GM10847 (cell line): ENCODE measurements around the gene INTS11.

Experiments used
- POLR2A ChIP-seq: IDR thresholded peaks from 2 replicates; pipeline ENCODE4 v1.6.1; 2011; ENCODE audit not compliant: insufficient read length; ENCODE audit errors: extremely low read depth

The INTS11 gene

DNA sequence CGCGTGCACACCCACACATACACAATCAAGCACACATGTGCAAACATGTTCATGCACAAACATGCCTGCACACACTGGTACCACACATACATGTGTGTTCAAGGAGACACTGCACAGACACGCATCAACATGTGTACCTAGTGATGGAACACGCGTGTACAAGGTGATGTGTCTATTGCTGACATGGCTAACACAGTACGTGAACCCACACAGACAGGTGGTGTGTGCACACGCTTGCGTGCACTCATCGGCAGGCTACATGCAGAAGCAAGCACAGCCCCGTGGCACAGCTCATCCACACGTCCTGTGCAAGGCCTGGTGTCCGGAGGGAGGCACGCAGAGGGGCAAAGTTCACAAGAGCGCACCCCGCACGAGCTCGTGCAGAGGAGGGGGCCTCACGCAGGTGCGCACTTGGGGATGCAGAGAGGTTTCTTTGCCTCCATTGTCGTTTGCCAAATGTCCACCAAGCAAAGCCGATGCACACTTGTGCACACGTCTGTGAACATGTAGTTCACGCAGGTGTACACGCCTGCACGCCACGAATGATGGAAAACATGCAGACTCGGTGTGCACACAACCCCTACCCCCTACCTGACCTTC is 17.7 kb downstream of the INTS11 start:
- TF ChIP-seq POLR2A: no peak

DNA sequence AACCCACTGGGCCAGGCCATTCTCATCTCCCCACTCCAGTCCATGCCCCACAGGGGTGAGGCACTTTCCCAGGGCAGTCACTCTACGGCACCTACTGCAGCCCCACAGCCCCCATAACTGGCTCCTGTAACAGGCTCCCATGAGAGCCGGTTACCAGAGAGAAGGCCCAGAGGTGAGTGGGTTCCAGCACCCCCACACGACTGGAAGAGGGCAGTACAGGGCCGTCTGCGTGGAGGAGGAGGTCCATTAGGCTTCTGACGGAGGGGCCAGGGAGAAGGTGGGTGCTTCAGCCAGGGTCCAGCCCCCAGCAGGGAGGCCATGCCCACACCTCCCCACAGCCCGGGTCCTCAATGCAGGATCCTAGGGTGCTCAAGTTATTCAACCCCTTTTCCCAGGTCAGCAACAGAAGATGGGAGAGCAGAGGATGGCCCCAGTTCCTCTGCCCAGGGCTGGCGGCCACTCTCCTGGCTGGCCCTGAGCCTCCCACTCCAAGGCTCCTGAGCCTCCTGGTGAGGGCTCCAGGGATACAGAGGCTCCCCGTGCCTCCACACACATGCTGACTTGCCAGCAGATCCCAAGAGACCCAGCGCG is 18.3 kb downstream of the INTS11 start:
- no peak for TF ChIP-seq POLR2A

DNA sequence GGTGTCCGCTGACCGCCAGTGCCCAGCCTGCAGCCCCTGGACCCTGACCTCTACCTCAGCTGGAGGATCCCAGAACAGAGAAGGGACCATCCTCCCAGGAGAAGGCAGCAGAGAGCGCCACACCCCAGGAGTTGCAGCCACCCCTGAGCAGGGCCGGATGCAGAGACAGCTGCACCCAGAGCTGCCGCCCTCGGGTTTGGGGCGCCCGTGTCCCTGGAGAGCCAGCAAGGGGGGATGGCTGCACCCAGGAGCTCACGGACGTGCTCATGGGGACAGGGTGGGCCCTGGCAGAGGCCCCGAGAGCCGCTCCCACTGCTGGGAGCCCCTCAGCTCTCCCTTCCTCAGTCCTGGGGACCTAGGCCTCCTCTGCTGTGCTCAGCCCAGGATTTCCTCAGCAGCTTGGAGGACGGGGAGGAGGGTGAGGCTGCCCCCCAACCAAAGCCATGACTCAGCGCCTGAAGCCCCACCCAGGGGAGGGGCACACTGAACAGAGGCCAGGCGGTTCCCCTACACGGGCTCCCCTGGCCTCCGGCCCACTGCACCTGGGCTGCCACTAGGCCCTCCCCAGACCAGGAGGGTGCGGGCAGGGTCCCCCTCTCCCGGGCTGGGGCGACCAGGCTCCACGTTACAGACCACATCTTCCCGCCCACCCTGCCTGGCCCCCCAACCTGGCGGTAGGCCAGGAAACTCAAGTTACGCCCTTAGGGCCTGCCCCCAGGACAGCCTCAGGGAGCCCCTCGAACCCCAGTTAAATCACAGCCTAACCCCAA is 19.0 kb downstream of the INTS11 start:
- TF ChIP-seq POLR2A: peak; percentile 13

DNA sequence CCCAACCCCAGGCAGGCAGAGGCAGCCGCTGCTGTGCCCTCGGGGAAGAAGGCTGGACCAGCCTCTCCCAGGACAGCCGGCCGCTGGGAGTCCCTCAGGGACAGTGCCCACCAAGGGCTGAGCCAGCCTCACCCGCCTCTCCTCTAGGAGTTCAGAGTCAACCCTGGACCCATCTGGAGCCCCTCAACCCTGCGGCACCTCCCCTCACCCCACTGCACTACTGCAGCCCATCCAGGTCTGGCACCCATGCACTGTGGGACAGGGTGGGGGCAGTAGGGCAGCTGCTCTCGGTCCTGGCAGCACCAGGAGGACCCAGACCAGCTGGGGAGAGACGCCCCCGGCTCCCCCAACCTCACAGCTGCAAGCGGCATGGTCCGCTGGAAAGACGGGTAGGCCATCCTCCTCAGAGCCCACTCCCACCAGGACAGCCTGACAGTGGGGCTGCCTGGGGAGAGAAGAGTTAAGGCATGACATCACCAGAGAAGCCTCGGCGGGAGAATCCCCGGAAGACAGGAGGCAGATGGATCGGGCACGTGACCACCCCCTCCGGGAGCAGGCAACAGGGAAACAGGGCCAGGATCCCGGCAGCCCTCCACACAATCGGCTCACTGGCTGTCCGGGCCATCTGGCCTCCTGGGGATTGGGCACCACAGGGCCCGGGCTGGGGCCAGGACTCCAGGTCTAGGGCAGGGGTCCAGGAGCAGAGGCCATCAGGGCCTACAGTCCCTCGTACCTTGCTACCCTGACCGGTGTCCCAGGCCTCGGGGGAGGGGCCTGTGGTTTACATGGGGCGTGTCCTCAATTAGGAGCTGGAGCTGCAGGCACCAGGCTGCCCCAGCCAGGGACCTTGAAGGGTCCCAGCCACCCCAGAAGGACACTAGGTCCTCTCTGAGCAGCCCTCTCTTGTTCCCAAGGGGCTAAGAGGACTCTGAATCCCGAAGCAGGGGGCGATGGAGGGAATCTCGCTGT is 19.8 kb downstream of the INTS11 start:
- TF ChIP-seq POLR2A: no peak

DNA sequence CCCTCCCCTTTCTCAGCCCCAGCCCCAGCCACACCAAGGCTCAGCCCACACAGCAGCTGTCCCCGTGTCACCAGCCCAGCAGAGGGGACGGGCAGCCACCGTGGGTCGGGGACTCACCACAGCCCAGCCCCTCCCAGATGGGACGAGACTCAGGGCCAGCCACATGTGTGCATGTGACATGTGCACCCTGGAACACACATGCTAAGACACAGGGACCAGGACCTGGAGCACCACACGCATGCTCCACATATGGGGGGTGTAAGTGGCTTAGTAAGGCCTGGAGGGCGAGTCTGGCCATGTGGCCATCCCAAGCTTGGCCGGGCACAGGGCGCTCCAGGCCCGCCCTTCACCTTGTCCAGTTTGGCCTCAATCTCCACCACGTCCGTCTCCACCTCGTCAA is 20.7 kb downstream of the INTS11 start:
- TF ChIP-seq POLR2A: no peak

DNA sequence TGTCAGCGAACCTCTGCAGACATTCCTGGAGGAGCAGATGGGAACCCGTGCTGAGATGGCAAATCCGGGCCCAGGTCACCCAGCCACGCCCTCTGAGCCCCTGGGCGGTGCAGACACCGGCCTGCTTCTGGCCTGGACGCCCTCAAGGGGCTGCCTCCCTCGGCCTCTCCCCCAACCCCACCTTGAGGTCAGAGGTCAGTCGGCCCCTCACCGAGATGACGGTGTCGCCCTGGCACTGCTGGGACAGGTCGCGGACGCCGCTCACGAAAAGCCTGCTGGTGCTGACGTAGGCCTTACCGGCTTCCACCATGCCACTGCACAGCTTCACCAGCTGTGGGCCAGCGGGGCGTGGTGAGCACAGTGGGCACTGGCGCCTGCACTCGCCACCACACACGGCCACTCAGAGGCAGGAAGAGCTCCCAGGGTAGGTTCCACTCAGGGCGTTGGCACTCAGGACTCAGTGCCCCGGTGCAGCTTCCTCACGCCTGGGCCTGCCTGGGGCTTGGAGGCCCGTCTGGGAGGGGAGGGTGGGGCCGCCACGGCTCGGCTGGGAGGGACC is 21.4 kb downstream of the INTS11 start:
- TF ChIP-seq POLR2A: no peak

DNA sequence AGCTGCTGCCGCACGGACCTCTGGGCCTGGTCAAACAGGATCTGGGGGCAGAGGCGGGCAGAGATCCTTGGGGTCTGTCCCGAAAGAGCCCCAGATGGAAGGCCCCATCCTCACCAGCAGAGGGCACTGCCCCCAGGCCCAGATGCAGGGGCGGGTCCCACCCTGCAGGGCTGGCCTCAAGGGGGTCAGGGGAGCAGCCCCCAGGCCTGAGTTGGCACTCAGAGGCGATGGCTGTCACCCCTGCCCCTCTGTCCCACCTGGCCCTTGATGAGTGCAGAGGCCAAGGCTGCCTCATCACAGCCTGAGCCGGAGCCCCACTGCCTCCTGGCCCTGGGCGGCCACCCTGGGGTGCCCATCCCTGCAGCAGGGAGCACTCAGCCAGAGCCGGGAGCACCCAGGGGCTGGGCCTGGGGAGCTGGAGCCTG is 22.4 kb downstream of the INTS11 start:
- TF ChIP-seq POLR2A: no peak

DNA sequence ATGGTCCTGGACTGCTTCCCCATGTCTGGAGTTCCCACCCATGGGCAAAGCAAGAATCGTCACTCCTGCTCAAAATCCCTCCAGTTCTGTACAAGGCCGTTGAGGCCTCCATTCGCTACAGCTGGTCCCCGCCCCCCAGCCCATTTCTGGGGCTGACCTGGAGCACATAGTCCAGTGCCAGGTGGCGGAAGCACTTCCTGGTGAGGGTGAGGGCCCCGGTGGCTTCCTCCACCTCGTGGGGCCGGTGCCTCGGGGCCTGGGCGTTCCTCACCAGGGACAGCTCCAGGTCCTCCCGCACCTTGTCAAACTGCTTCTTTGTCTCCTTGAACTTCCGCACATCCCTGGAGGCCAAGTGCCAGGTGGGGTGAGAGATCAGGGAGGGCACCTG is 24.1 kb downstream of the INTS11 start:
- TF ChIP-seq POLR2A: no peak

DNA sequence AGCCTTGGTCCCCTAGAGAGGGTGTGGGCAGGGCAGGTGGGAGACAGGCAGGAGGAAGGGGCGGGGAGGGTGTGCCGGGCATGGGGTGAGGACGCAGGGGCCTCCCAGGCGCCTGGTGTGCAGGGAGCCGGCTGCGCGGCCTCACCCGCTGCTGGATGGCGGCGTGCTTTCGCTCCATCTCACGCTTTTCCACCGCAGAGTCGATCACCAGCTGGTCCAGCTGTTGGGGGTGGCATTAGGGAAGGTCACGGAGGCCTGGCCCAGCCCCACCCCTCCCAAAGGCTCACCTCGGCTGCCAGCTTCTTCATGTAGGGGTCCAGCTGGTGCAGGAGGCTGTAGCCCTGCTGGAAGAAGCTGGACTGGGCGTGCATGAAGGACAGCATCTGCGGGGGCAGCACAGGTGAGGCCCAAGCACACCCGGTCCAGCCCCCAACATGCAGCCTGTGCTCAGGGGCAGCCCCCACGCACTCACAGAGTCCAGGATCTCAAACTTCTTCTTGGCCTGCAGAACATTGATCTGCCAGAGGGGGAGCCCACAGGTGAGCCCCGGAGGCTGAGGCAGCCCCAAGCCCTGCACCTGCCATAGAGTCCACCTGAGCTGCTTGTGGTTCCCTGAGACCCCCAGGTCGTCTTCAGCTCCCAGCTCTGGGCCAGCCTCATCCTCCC is 24.6 kb downstream of the INTS11 start:
- no peak for TF ChIP-seq POLR2A

DNA sequence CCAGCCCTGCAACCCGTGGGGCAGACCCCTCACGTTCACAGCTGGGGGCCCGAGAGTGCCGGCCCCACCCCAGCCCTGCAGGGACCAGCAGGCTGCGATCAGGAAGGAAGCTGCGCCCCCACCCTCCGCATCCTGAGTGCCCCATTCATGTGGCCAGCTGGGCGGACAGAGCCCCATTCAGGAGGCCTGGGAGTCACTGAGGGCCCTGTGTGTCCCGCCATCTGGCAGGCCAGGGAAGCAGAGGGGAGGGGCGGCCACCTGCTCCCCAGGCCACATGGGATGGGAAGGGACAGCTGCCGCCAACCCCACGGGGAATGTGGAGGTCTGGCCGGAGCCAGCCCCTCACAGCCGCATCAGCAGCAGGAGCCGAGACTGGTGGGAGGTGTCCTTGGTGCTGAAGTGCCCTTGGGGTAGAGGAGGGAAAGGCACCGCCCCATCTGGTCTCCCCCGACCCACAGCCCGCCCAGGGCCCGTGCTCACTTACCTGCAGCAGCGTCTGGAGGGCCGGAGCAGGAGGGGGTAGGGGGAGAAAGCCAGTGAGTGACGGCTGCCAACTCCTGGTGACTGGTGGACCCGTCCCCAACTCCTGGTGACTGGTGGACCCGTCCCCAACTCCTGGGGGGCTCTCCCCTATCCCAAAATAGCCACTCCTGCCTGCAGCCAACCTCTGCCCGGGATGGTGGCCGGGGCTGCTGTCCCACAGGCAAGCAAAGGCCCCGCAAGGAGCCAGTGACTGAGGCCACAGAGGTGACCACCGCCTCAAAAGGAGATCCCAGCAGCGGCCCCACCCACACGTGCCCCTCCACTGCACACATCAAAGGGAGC is 25.4 kb downstream of the INTS11 start:
- TF ChIP-seq POLR2A: no peak

DNA sequence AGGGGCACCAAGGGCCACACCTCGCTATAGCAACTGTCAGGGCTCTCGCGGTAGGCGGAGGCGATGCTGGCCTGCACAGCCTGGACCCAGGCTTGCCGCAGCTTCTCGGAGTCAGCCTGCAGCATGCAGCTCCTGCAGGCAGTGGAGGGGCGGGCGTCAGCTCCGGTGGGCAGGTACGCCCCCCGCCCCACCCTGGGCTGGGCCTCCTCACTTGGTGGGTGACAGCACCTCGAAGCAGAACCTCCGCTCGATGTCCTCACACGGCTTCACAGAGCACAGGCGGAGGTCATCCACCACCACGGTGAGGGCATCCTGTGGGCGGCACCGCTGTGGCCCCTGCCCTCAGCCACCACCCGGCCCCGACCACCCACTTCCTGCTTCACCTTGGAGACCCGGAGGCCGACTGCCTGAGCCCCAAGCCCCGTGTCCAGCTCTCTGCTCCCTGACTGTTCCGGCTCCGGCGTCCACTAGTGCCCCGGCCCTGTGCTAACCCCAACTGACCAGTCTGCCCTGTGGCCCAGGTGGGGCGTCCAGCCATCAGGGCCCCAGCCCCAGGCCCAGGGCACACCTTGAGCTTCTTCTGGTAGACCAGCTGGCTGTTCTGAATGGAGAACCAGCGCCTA is 26.5 kb downstream of the INTS11 start:
- no peak for TF ChIP-seq POLR2A

DNA sequence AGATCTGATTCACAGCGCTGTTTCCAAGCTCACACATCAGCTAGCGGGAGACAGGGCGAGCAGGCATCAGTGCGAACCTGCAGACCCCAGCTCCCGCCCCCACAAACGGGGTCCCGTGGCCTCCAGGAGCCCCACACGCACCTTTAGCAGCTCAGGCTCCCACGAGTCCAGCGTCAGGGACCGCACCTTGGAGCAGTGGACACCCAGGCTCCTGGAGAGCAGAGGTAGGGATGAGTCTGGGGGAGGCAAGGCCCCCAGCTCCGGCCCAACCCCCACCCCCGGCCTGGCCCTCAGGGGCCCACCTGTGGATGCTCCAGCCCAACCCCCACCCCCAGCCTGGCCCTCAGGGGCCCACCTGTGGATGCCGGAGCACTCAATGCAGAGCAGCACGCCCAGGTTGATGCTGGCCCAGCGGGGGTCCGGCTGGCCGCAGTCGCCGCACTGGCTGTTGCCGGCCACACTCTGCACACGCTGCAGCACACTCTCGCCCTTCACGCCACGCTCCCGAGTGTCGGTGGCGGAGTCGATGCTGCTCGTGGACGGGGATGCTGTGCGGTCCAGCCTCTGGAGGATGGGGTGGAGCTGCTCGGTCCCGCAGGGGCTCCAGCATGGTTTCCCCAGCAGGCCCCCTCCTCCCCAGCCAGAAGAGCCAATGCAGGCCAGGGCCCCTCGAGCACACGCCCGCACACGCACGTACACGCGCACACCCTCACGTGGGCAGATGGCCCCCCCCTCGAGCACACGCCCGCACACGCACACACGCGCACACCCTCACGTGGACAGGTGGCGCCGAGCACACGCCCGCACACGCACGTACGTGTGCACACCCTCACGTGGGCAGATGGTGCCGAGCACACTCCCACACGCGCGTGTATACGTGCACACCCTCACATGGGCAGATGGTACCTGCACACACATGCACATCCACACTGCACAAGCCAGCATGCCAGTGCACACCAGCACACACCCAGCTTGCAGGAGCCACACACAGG is 28.1 kb downstream of the INTS11 start:
- no peak for TF ChIP-seq POLR2A

DNA sequence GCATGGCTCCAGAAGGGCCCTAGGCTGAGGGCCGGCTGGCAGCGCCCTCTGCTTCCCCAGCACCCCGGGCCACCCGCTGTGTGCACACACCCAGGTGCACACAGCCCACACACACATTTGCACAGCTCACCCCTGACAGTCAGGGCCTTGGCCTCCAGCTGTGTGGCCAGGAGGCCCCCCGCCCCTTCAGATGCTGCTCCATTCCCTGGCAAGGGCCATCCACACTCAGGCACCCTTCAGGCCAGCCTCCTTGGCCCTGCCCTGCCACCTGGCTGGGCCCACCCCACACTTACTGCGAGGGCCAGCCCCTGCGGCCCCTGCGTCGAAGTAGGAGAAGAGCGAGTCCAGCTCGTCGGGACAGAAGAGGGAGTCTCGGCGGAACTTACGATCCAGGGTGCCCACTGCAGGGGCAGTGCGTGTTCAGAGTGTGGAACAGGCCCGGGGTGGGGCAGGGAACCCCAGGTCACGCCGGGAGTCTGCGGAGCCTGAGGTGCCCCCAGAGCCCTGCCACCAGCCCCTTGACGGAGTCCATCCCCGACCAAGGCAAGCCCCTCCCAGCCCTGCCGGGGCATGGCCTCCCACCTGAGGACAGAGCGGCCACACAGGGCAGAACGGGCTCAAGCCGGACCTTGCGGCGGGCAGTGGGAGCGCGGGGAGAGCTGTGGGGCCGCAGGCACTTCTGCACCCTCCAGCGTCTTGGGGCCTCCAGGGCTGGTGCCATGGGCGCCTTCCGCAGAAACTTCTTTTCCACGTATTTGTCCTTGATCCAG is 29.1 kb downstream of the INTS11 start:
- TF ChIP-seq POLR2A: no peak
